OCI-M1 (cell line): ENCODE measurements around the gene MACROD2.

Experiments
- DNase-seq: peaks from one replicate; lab custom pipeline; 2025; lab: John Stamatoyannopoulos, UW

MACROD2 gene

GRCh38 chr20:15220778-15221565, 1225.7 kb downstream of the MACROD2 start:
- no peak for DNase-seq

DNA sequence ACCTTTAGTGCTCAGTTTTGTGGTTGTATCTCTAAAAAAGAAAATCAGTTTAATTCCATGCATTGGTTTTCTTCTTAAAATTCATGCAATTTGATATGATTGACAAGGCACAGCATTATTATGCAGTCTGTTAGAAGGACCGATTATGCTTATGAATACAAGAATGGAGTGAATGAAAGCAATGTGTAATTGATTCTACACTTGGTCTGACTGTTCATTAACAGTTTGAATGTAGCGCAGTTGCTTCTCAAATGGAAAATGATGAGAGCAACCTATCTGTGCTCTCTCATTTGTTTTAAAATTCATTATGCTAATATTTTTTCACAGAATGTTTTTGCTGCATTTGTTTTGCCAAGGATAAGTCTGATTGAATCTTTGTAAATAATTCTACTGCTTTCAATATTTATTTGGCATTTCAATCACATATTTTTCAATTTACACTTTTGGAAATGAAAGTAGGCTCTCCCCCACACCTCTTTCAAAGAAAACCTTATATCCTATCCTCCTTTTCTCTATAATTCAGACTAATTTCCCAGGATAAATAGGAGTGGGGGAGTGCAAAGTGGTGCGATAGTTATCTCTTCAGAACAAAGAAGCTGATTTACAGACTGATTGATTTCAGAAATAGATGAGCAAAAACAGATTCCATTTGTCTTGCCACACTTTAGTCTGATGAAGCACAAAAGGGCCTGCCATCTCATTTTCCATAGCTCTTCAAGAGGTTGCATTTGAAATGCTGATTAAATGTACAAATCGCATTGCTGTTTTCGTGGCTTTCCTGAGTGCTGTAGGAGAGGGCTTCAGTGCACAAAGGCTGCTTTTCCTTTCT, 1227.4 kb downstream of the MACROD2 start:
- DNase-seq: no peak

GRCh38 chr20:15224199-15224598, 1228.9 kb downstream of the MACROD2 start:
- no peak for DNase-seq

DNA sequence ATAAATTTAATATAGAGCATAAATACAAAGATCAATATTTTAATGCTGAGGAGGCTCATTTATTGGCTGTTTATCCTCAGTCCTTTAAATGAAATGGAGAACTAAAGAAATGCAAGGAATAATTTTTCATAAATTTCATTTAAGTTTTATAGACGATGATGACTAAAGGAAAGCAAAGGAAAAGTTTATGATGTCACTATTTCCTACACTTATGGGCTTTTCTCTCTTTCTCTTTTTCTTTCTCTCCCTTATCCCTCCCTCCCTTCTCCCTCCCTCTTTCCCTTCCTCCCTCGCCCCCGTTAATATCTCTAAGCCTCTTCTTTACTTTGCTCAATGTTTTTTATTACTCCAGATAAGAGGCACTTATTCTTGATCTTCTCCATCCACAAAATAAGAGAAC, 1231.8 kb downstream of the MACROD2 start:
- DNase-seq: no peak

DNA sequence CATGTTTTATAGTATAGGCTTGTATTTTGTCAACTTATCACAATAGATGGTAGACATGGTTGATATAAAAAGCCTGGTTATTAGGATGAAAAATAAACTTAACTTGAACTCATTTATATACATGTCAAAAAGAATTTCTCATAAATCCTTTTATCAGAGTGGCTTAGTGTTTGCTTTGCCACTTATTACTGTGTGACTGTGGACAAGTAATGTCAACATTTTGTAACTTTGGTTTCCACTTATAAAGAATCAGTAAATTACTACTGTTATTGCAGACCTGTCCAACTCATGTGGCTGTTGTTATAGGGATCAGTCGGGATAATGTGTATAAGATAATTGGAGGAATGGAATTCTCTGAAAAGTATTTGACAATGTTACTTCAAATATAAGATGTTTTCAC, 1236.9 kb downstream of the MACROD2 start:
- no peak for DNase-seq

GRCh38 chr20:15235471-15236198, 1240.3 kb downstream of the MACROD2 start:
- DNase-seq: no peak

- DNase-seq: peak; percentile 80
These were observed 1241.5 kb downstream of the MACROD2 start for GRCh38 chr20:15236812-15237211.

GRCh38 chr20:15239542-15240206, 1244.4 kb downstream of the MACROD2 start:
- no peak for DNase-seq

- DNase-seq: no peak
These were observed 1245.5 kb downstream of the MACROD2 start for GRCh38 chr20:15240801-15241200.

- no peak for DNase-seq
These were observed 1246.4 kb downstream of the MACROD2 start for GRCh38 chr20:15241681-15242080.

DNA sequence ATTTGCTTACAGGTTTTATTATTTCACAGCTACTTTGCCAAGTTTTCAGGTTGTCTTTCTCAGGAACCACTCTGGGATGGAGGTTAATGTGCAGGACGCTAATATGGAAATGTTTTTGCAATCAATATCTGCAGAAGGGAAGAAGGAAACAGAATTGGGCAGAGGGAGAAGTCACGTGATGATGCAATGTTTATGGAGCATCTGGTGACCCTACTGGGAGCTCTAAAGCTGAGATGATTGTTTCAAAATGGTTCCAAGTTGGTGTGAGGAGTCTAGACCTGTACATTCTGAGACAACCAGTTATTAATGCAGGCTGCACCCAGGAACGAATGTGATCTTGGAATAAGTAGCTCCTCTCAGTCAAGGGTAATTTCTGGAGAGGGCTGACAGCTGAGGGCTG, 1247.5 kb downstream of the MACROD2 start:
- DNase-seq: no peak

GRCh38 chr20:15245896-15246295, 1250.6 kb downstream of the MACROD2 start:
- DNase-seq: no peak

GRCh38 chr20:15248618-15249395, 1253.5 kb downstream of the MACROD2 start:
- no peak for DNase-seq

GRCh38 chr20:15251171-15251570, 1255.9 kb downstream of the MACROD2 start:
- DNase-seq: no peak

GRCh38 chr20:15252304-15252703, 1257.0 kb downstream of the MACROD2 start:
- DNase-seq: no peak

DNA sequence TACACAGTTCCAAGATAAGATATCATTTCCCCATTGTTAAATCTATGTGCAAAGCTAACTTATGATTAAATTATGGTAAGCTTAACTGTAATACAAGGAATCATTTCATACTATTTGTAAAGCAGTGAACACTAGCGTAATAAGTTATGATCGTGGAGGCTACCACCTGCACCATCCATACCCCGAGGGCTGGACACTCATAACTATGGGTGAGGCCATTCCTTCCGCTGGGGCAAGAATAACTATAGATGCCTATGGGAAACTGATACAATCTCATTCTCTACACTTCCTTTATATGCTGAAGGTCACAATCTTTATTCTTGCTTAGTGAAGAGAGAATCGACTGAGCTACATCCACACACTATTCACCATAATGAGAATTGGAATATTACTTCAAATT, 1258.1 kb downstream of the MACROD2 start:
- no peak for DNase-seq

DNA sequence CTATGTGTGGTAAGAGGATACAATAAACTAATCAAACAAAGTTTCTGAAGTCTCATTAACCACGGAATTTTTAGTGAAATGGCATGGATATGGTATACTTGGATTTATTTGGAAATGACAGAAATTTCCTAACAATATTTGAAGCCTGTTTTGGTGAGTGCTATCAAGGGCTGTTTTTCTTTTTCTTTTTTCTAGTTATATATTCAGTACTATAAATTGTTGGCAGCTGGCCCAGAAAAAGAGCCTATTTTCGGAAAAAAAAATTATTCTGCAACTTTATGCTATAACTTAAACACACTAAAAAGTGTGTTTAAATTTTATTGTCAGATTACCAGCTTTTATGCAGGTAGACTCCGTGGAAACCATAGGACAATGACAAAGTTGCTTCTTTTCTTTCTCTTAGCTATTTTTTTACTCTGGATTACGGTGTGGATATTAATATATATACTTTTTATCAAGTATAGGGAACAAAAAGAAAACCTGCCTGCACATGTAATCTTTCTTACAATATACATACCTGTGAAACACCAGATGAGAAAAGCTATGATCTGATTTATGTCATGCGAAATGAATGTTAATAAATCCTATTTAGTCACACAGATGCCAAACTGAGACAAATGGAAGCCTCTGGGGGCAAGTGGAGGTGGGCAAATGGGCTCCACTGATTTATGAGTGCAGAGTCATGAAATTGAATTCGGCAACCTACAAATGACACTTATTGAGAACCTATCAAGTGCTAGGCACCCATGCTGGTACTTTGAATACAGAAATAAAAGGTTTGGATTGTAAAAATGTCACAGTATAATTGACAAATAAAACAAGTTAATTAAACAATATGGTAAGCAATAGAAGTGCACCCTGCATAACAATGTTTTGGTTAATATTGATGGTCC, 1261.6 kb downstream of the MACROD2 start:
- DNase-seq: no peak

- no peak for DNase-seq
These were observed 1262.2 kb downstream of the MACROD2 start for GRCh38 chr20:15257569-15257870.

GRCh38 chr20:15265581-15266309, 1270.4 kb downstream of the MACROD2 start:
- no peak for DNase-seq

DNA sequence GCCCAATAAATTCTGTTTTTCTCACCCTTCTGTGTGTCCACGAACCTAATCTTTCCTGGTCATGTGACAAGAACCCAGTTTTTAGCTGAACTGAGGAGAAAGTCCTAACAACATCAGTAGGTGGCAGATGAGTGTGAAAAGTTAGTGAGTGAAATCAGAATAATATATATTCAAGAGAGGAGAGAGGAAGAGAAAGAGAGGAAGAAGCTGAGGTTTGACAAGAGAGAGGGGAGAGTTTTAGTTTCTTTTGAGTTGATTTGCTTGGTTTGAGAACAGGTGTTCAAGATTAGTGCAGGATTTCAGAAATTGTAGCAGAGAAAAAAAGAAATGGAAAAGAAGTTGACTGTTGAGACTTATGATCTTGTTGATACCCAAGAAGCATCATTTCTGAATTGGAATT, 1272.6 kb downstream of the MACROD2 start:
- DNase-seq: no peak
